Measurements from ENCODE around the gene BRAP. TPM values are rescaled to one million over a fixed set of nuclear protein-coding genes. Genes with fewer than 3 reads are reported as not detected.

The BRAP gene
- total and polyA plus RNA-seq, 10 of the 15 experiments (the other 5 are each of a cell fraction or from before 2014, with no cell fraction given) = 2.3 to 28.2 (median 17.8) TPM

GRCh38 chr12:111650912-111651311, 34.8 kb downstream of the BRAP start:
- no peak overlapping the region for H3K4me2 ChIP-seq (ENCODE audit: control insufficient read depth, insufficient read depth)
- H3K79me2 ChIP-seq (ENCODE audit: control insufficient read depth, insufficient read depth, low read length) = no peaks in the 10 kb centered on the region
- no TSS peak for BruUV-seq (replicated peaks)
- SMC1A ChIA-PET (ENCODE audit: uncharacterized antibody, unreplicated experiment) = no interaction called here
- H2AFZ ChIP-seq (ENCODE audit: control insufficient read depth, low read depth, low read length) = no peak overlapping the region
- in situ Hi-C loops (cut with MboI) (no loop called here), intact Hi-C loops (cut with micrococcal nuclease; ENCODE audit: unreplicated experiment) (no loop called here)
- CTCF ChIA-PET = interaction anchor here (0.6 kb wide), 1 partner anchor 102 kb away, joined by 3 read pairs; no protein-coding TSS in a partner anchor
- POLR2A ChIA-PET = interaction anchor here (0.6 kb wide), 1 partner anchor 313 kb away, joined by 3 read pairs; no protein-coding TSS in a partner anchor
- FAIRE-seq = no peak
- H3K9ac ChIP-seq (ENCODE audit: control insufficient read depth, insufficient read depth, low read length) = no peak overlapping the region
- H3K27me3 ChIP-seq (replicated peaks in 1 of 2; ENCODE audit: control insufficient read depth in 2 of 2, insufficient read depth in 2 of 2, low read length in 1 of 2) = no peaks in the 10 kb centered on the region
- no peak for ATAC-seq
- no peak overlapping the region for H3K27ac ChIP-seq (ENCODE audit: control insufficient read depth, insufficient read depth)
- no peak for DNase-seq (ENCODE audit: low read depth, low spot score)
- H3K4me1 ChIP-seq (ENCODE audit: control insufficient read depth, insufficient read depth, low read length) = no peaks in the 10 kb centered on the region
- no peak overlapping the region for H3K4me3 ChIP-seq
- no peaks in the 10 kb centered on the region for H3K9me3 ChIP-seq (replicated peaks; ENCODE audit: control insufficient read depth, insufficient read depth, low read length)
- H3K36me3 ChIP-seq (ENCODE audit: control insufficient read depth in 2 of 2, insufficient read depth in 2 of 2, low read length in 1 of 2) = peaks cover 8 to 15% of the 10 kb centered on the region in 2 experiments
- WGBS (ENCODE audit: insufficient coverage, insufficient replicate concordance, low lambda C conversion rate, missing lambda C conversion rate) = 97% methylated on average over 7 of the region's 7 CpGs
- no peaks in the 10 kb centered on the region for H4K20me1 ChIP-seq (ENCODE audit: control insufficient read depth, insufficient read depth)
- RAD21 ChIA-PET (ENCODE audit: unreplicated experiment) = no interaction called here
- TF ChIP-seq ZNF207 (IDR thresholded peaks at IDR 0.05; ENCODE audit: borderline replicate concordance) (no peak), PRDM15 (CRISPR knock-in tag; IDR thresholded peaks at IDR 0.05) (no peak), RUNX3 (IDR thresholded peaks at IDR 0.05; ENCODE audit: low read length) (peak; percentile 45), RB1 (IDR thresholded peaks at IDR 0.05; ENCODE audit: borderline replicate concordance) (no peak), POLR2AphosphoS5 (IDR thresholded peaks at IDR 0.05; ENCODE audit: low read length) (no peak), WRNIP1 (IDR thresholded peaks at IDR 0.05; ENCODE audit: borderline replicate concordance, low read depth, low read length) (no peak), TCF3 (IDR thresholded peaks at IDR 0.05; ENCODE audit: borderline replicate concordance, insufficient read depth, low read depth, low read length) (no peak), JUNB (IDR thresholded peaks at IDR 0.05) (no peak), CBX3 (IDR thresholded peaks at IDR 0.05; ENCODE audit: borderline replicate concordance, low read depth) (no peak), NR2F1 (conservative IDR thresholded peaks at IDR 0.05) (no peak), RELB (IDR thresholded peaks at IDR 0.05; ENCODE audit: low read depth) (no peak), MTA3 (IDR thresholded peaks at IDR 0.05; ENCODE audit: borderline replicate concordance, low read length) (no peak), CBFB (IDR thresholded peaks at IDR 0.05; ENCODE audit: low read depth) (no peak), TAF1 (IDR thresholded peaks at IDR 0.05; ENCODE audit: borderline replicate concordance, low read depth, low read length) (no peak), POLR2AphosphoS2 (IDR thresholded peaks at IDR 0.05; ENCODE audit: low read depth, low read length) (no peak), ESRRA (IDR thresholded peaks at IDR 0.05; ENCODE audit: low read length) (no peak), NR2C1 (IDR thresholded peaks at IDR 0.05) (no peak), HCFC1 (IDR thresholded peaks at IDR 0.05; ENCODE audit: low read length) (no peak), HSF1 (IDR thresholded peaks at IDR 0.05; ENCODE audit: low read depth, low read length) (no peak), MEF2B (IDR thresholded peaks at IDR 0.05; ENCODE audit: partially characterized antibody, poor library complexity, severe bottlenecking) (no peak)

Measured in GM12878 (cell line).